Type B pancreatic cell (in vitro differentiated cells): ENCODE measurements around the gene ACOT6. TPM values are rescaled to one million over a fixed set of nuclear protein-coding genes. Genes with fewer than 3 reads are reported as not detected.
"Not testable (repeated sequence)": the region's sequence is repeated elsewhere in the genome, so short reads cannot be mapped to it uniquely, and the experiment has no call there.

Experiments used
- DNase-seq: peaks from one replicate; pipeline ENCODE4 v3.0.0; 2021; ENCODE audit warnings: mixed read lengths; ENCODE audit not compliant: unreplicated experiment; ENCODE audit errors: extremely low spot score
- H3K27ac Mint-ChIP-seq: 2 replicates; pipeline ENCODE4 v1.8.0; 2021; ENCODE audit warnings: mild to moderate bottlenecking, mixed read lengths
- H3K27me3 Mint-ChIP-seq: 2 replicates; pipeline ENCODE4 v1.8.0; 2021; ENCODE audit warnings: mixed read lengths
- H3K36me3 Mint-ChIP-seq: 2 replicates; pipeline ENCODE4 v1.8.0; 2021; ENCODE audit warnings: mixed read lengths
- H3K4me1 Mint-ChIP-seq: one replicate; pipeline ENCODE4 v1.8.0; 2021; ENCODE audit warnings: mixed read lengths; ENCODE audit not compliant: unreplicated experiment
- H3K4me3 Mint-ChIP-seq: 2 replicates; pipeline ENCODE4 v1.8.0; 2021; ENCODE audit warnings: mild to moderate bottlenecking, mixed read lengths
- H3K9me3 Mint-ChIP-seq: 2 replicates; pipeline ENCODE4 v1.8.0; 2021; ENCODE audit warnings: mixed read lengths
- CTCF ChIP-seq: fragments of 200-600 bp; sonication (generic); conservative IDR thresholded peaks from 2 replicates; pipeline ENCODE4 v1.5.0; 2021; ENCODE audit warnings: antibody characterized with exemption, mild to moderate bottlenecking
- long read RNA-seq: library from polyadenylated mRNA; unstranded; transcript quantifications from one replicate; pipeline ENCODE4 v2.0.0, GENCODE V29; 2020
- total RNA-seq: library from RNA; stranded (reverse); gene quantifications from 2 replicates; pipeline ENCODE4 v1.2.1, GENCODE V29; 2021; ENCODE audit warnings: low replicate concordance

The ACOT6 gene
- total RNA-seq: not detected in 2 replicates
- long read RNA-seq: 0 reads

GRCh38 chr14:73612339-73613045 is at the start of gene ACOT6:
Gene ACOT6 (plus strand): TSS chr14:73612517. CDS start chr14:73612572, 55 bp downstream.
- Mint-ChIP-seq H3K4me1 (no peaks in the 10 kb centered on the region), H3K27ac (peak within 1 kb of the TSS; percentile 53), H3K9me3 (no peaks in the 10 kb centered on the region), H3K36me3 (no peaks in the 10 kb centered on the region), H3K27me3 (no peaks in the 10 kb centered on the region), H3K4me3 (peak within 1 kb of the TSS; percentile 92)
- TF ChIP-seq CTCF: no peak
- peak; percentile 83 for DNase-seq

- H3K27me3 Mint-ChIP-seq, H3K4me3 Mint-ChIP-seq, DNase-seq, H3K27ac Mint-ChIP-seq: not testable (repeated sequence)
- Mint-ChIP-seq H3K9me3 (peaks cover 18% of the 10 kb centered on the region), H3K36me3 (peaks cover 16% of the 10 kb centered on the region), H3K4me1 (peaks cover 23% of the 10 kb centered on the region)
Observed at GRCh38 chr14:73562696-73563095, 49.6 kb upstream of the ACOT6 start.

- Mint-ChIP-seq H3K36me3 (peaks cover 16% of the 10 kb centered on the region), H3K9me3 (peaks cover 18% of the 10 kb centered on the region), H3K4me1 (peaks cover 37% of the 10 kb centered on the region)
- H3K27ac Mint-ChIP-seq, DNase-seq, H3K4me3 Mint-ChIP-seq, H3K27me3 Mint-ChIP-seq: not testable (repeated sequence)
Observed at GRCh38 chr14:73566431-73566830, 45.9 kb upstream of the ACOT6 start.

GRCh38 chr14:73566935-73567334 is 45.4 kb upstream of the ACOT6 start:
- not testable (repeated sequence) for H3K27ac Mint-ChIP-seq, DNase-seq, H3K4me3 Mint-ChIP-seq, H3K27me3 Mint-ChIP-seq
- H3K4me1 Mint-ChIP-seq: peaks cover 37% of the 10 kb centered on the region
- H3K36me3 Mint-ChIP-seq: peaks cover 16% of the 10 kb centered on the region
- peaks cover 14% of the 10 kb centered on the region for H3K9me3 Mint-ChIP-seq

- peaks cover 19% of the 10 kb centered on the region for H3K36me3 Mint-ChIP-seq
- no peaks in the 10 kb centered on the region for H3K27me3 Mint-ChIP-seq
- H3K27ac Mint-ChIP-seq: peak overlapping the region; percentile 91
- DNase-seq: no peak
- peaks cover 10% of the 10 kb centered on the region for H3K9me3 Mint-ChIP-seq
- H3K4me1 Mint-ChIP-seq: peaks cover 37% of the 10 kb centered on the region
- TF ChIP-seq CTCF: no peak
- peak overlapping the region; percentile 94 for H3K4me3 Mint-ChIP-seq
Observed at GRCh38 chr14:73567358-73567757, 45.0 kb upstream of the ACOT6 start.

- Mint-ChIP-seq H3K4me1 (peaks cover 37% of the 10 kb centered on the region), H3K27me3 (no peaks in the 10 kb centered on the region), H3K9me3 (peaks cover 5% of the 10 kb centered on the region), H3K27ac (peak overlapping the region; percentile 91), H3K36me3 (peaks cover 17% of the 10 kb centered on the region), H3K4me3 (peak overlapping the region; percentile 94)
- TF ChIP-seq CTCF: no peak
- no peak for DNase-seq
Observed at GRCh38 chr14:73567951-73568885, 44.1 kb upstream of the ACOT6 start.

GRCh38 chr14:73568886-73569184 is 43.5 kb upstream of the ACOT6 start:
- not testable (repeated sequence) for DNase-seq, H3K9me3 Mint-ChIP-seq, H3K27me3 Mint-ChIP-seq
- H3K4me1 Mint-ChIP-seq: peaks cover 37% of the 10 kb centered on the region
- H3K27ac Mint-ChIP-seq: peak overlapping the region; percentile 91
- peak overlapping the region; percentile 94 for H3K4me3 Mint-ChIP-seq
- H3K36me3 Mint-ChIP-seq: peaks cover 19% of the 10 kb centered on the region
